PC-9 (cell line): ENCODE data around the gene AKAP6.

Experiments
- EZH2 ChIP-seq: fragments of 200-600 bp; sonication (generic); IDR thresholded peaks from 2 replicates; pipeline ENCODE4 v1.8.0; 2017; ENCODE audit warnings: antibody characterized with exemption, low read depth
- TF ChIP-seq, protein P1 (sequence below): fragments of 200-600 bp; sonication (generic); conservative IDR thresholded peaks from 2 replicates; pipeline ENCODE4 v1.6.1; 2017; ENCODE audit warnings: mixed run types, antibody characterized with exemption, mild to moderate bottlenecking, moderate library complexity

- TF ChIP-seq EZH2 = no peak
- TF ChIP-seq, protein P1, sequence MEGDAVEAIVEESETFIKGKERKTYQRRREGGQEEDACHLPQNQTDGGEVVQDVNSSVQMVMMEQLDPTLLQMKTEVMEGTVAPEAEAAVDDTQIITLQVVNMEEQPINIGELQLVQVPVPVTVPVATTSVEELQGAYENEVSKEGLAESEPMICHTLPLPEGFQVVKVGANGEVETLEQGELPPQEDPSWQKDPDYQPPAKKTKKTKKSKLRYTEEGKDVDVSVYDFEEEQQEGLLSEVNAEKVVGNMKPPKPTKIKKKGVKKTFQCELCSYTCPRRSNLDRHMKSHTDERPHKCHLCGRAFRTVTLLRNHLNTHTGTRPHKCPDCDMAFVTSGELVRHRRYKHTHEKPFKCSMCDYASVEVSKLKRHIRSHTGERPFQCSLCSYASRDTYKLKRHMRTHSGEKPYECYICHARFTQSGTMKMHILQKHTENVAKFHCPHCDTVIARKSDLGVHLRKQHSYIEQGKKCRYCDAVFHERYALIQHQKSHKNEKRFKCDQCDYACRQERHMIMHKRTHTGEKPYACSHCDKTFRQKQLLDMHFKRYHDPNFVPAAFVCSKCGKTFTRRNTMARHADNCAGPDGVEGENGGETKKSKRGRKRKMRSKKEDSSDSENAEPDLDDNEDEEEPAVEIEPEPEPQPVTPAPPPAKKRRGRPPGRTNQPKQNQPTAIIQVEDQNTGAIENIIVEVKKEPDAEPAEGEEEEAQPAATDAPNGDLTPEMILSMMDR = no peak
Observed at GRCh38 chr14:32602699-32603098, 273.6 kb downstream of the AKAP6 start.
